Measurements from ENCODE around the gene SLC17A5. TPM values are rescaled to one million over a fixed set of nuclear protein-coding genes. Genes with fewer than 3 reads are reported as not detected.

The SLC17A5 gene
- total and polyA plus RNA-seq, 12 donors, result 1.5 to 20.3 (median 12.8) TPM

- WGBS, 4 donors, result 39 to 78% (median 48%) methylated on average over 1 of the region's 1 CpG
- Histone ChIP-seq H3K9me3 (replicated peaks in 1 of 3) (no peaks in the 10 kb centered on the region), H3K4me1 (replicated peaks in 1 of 2) (no peaks in the 10 kb centered on the region), H3K4me3 (no peak overlapping the region), H3K36me3 (replicated peaks in 1 of 2) (no peaks in the 10 kb centered on the region), H3K27me3 (peaks cover 11% of the 10 kb centered on the region), H3K27ac (no peak overlapping the region)
- DNase-seq, result no peak
- no peak for TF ChIP-seq CTCF (IDR thresholded peaks at IDR 0.05)
- TF ChIP-seq POLR2A (IDR thresholded peaks at IDR 0.05), result no peak
- intact Hi-C loops (cut with DNase I), result no loop called here
These were observed 14.0 kb upstream of the SLC17A5 start for GRCh38 chr6:73667798-73668197.

- Histone ChIP-seq H3K27ac (no peak overlapping the region), H3K36me3 (replicated peaks in 1 of 2) (no peaks in the 10 kb centered on the region), H3K9me3 (replicated peaks in 1 of 3) (no peaks in the 10 kb centered on the region), H3K4me3 (no peak overlapping the region), H3K27me3 (peaks cover 11% of the 10 kb centered on the region), H3K4me1 (replicated peaks in 1 of 2) (no peaks in the 10 kb centered on the region)
- WGBS, 4 donors, result 38 to 61% (median 48%) methylated on average over 2 of the region's 2 CpGs
- TF ChIP-seq POLR2A (IDR thresholded peaks at IDR 0.05), result no peak
- no peak for DNase-seq
- intact Hi-C loops (cut with DNase I), result no loop called here
These were observed 12.6 kb upstream of the SLC17A5 start for GRCh38 chr6:73666393-73666792.

DNA sequence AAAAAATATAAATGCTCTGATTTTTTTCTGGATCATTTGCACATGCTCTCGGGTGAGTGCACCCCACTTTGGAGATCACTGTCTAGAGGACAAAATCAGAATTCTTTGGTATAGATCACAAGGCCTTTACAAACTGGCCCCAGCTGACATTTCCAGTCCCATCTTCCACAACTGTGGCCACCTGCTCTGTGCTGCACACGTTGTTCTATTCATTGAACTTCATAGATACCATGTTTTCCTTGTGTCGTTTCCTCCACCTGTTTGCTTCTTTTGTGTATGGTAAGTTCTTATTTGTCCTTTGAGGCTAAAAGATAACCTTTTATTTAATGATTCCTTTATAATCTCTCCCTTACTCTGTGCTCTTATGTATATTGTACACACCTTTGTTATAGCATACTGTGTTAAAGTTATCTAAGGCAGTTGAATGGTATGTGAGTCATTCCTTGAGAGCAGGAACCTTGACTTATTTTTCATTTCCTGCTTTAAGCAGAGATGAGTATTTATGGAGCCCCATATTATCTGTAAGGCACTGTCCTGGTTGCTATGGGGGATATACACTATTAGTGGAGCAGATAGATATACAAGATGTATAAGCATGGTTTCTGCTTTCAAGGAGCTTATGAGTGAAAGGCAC lies 12.0 kb upstream of the SLC17A5 start:
- Histone ChIP-seq H3K4me3 (no peak overlapping the region), H3K9me3 (replicated peaks in 1 of 3) (no peaks in the 10 kb centered on the region), H3K4me1 (replicated peaks in 1 of 2) (no peaks in the 10 kb centered on the region), H3K36me3 (replicated peaks in 1 of 2) (no peaks in the 10 kb centered on the region), H3K27ac (no peak overlapping the region), H3K27me3 (peaks cover 7% of the 10 kb centered on the region)
- WGBS, 4 donors, result 59 to 68% (median 65%) methylated on average over 3 of the region's 3 CpGs
- no peak for DNase-seq
- intact Hi-C loops (cut with DNase I), result no loop called here
- no peak for TF ChIP-seq POLR2A (IDR thresholded peaks at IDR 0.05)
- no peak for TF ChIP-seq CTCF (IDR thresholded peaks at IDR 0.05)

- H3K27ac ChIP-seq, result no peak overlapping the region
- no peak for TF ChIP-seq POLR2A (IDR thresholded peaks at IDR 0.05)
- TF ChIP-seq CTCF (IDR thresholded peaks at IDR 0.05), result no peak
- intact Hi-C loops (cut with DNase I), result no loop called here
- 80 to 95% (median 86%) methylated on average over 2 of the region's 2 CpGs for WGBS, 4 donors
- H3K4me1 ChIP-seq (replicated peaks in 1 of 2), result no peaks in the 10 kb centered on the region
- no peak overlapping the region for H3K4me3 ChIP-seq
- no peaks in the 10 kb centered on the region for H3K9me3 ChIP-seq (replicated peaks in 1 of 3)
- peaks cover 6% of the 10 kb centered on the region for H3K27me3 ChIP-seq
- DNase-seq, result no peak
- H3K36me3 ChIP-seq (replicated peaks in 1 of 2), result no peaks in the 10 kb centered on the region
These were observed 10.9 kb upstream of the SLC17A5 start for GRCh38 chr6:73664701-73665100.

- no peak overlapping the region for H3K27ac ChIP-seq
- intact Hi-C loops (cut with DNase I), result no loop called here
- H3K9me3 ChIP-seq (replicated peaks in 1 of 3), result no peaks in the 10 kb centered on the region
- H3K36me3 ChIP-seq (replicated peaks in 1 of 2), result no peaks in the 10 kb centered on the region
- H3K4me3 ChIP-seq, result no peak overlapping the region
- 75 to 88% (median 85%) methylated on average over 2 to 3 of the region's 3 CpGs for WGBS, 4 donors
- H3K27me3 ChIP-seq, result no peaks in the 10 kb centered on the region
- DNase-seq, result no peak
- TF ChIP-seq CTCF (IDR thresholded peaks at IDR 0.05) (no peak), POLR2A (IDR thresholded peaks at IDR 0.05) (no peak)
- H3K4me1 ChIP-seq (replicated peaks in 1 of 2), result peaks cover 4 to 17% of the 10 kb centered on the region in 2 donors
These were observed 3.4 kb upstream of the SLC17A5 start for GRCh38 chr6:73657201-73657600.

Data from adrenal gland (tissue), 12 donors.